Skeletal muscle tissue (tissue), 4 donors: ENCODE results near the gene GABRE. TPM values are rescaled to one million over a fixed set of nuclear protein-coding genes. Genes with fewer than 3 reads are reported as not detected.

ENCODE experiments used
- H3K27ac ChIP-seq: one replicate; pipeline ENCODE4 v1.7.0; 2013; ENCODE audit warnings: mild to moderate bottlenecking, low read depth, low read length, inconsistent platforms
- H3K27me3 ChIP-seq, 3 donors: one replicate each; pipeline ENCODE4 v1.7.0; 2013; ENCODE audit warnings: low read length in 3 of 3; ENCODE audit not compliant: control insufficient read depth in 3 of 3, insufficient read depth in 3 of 3
- H3K36me3 ChIP-seq, 3 donors: one replicate each; pipeline ENCODE4 v1.7.0; 2013; ENCODE audit warnings: low read length in 3 of 3; ENCODE audit not compliant: control insufficient read depth in 3 of 3, insufficient read depth in 3 of 3
- H3K4me1 ChIP-seq, 3 donors: one replicate each; pipeline ENCODE4 v1.7.0; 2013; ENCODE audit warnings: low read length in 3 of 3, mild to moderate bottlenecking in 3 of 3; ENCODE audit not compliant: control insufficient read depth in 3 of 3, insufficient read depth in 3 of 3
- H3K4me3 ChIP-seq, 3 donors: one replicate each; pipeline ENCODE4 v1.7.0; 2013; ENCODE audit warnings: low read length in 3 of 3
- H3K9ac ChIP-seq, 3 donors: one replicate each; pipeline ENCODE4 v1.7.0; 2013; ENCODE audit warnings: low read length in 3 of 3, mild to moderate bottlenecking in 3 of 3, moderate library complexity in 2 of 3, low read depth in 1 of 3
- H3K9me3 ChIP-seq, 3 donors: one replicate each; pipeline ENCODE4 v1.7.0; 2013; ENCODE audit warnings: low read length in 3 of 3; ENCODE audit not compliant: control insufficient read depth in 3 of 3
- total RNA-seq: library from RNA; depleted of rRNA; stranded (reverse); fragments of >200 nt; gene quantifications from one replicate; pipeline ENCODE4 v1.2.3, GENCODE V29; 2014
- donor health status: Osteomylitis.

The GABRE gene
- total RNA-seq, 1 donor from 2014 or later = 41.8 TPM

DNA sequence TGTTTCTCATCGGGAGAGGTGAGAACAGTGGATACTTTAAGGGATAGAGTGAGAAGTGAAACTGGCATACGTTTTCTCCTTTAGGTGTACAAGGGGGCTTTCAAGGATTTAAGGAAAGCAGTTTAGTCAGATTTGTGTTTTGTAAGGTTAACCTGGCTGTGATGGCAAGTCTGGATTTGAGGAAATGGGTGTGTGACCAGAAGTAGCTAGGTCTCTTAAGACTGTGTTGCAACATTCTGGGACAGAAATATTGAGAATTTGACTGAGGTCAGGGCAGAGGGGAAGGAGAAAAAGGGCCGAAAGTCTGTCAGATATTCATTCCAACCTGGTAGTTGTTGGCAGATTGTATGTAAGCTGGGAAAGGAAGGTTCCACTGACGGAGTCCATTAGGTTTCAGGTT is 10.4 kb upstream of the GABRE start:
- no peaks in the 10 kb centered on the region for H3K36me3 ChIP-seq
- H3K27ac ChIP-seq = no peak overlapping the region
- no peaks in the 10 kb centered on the region for H3K9me3 ChIP-seq
- H3K4me1 ChIP-seq = peaks cover 0 to 2% (median 0%) of the 10 kb centered on the region in 3 donors
- H3K4me3 ChIP-seq = no peak overlapping the region
- H3K9ac ChIP-seq = no peak overlapping the region
- no peaks in the 10 kb centered on the region for H3K27me3 ChIP-seq

DNA sequence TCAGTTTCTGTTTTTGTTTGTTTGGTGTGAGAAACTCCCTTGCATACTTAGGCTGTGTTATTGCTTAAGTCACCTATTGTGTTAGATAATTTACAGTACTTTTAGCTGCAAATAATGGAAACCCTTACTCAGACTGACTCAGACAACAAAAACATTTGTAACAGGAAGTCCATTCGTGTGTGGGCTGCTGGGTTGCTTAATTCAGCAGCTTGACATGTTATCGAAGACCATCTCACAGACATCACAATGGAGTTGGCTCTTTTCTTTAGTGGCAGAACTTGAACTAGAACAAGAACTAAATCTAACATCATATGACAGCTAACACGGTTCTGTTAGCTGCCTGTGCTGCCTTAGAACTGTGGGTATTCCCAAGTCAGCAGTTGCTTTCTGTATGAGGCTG is 9.9 kb upstream of the GABRE start:
- no peak overlapping the region for H3K9ac ChIP-seq
- peaks cover 0 to 2% (median 0%) of the 10 kb centered on the region in 3 donors for H3K4me1 ChIP-seq
- no peak overlapping the region for H3K27ac ChIP-seq
- no peak overlapping the region for H3K4me3 ChIP-seq
- no peaks in the 10 kb centered on the region for H3K27me3 ChIP-seq
- no peaks in the 10 kb centered on the region for H3K9me3 ChIP-seq
- no peaks in the 10 kb centered on the region for H3K36me3 ChIP-seq

- no peaks in the 10 kb centered on the region for H3K9me3 ChIP-seq
- no peak overlapping the region for H3K9ac ChIP-seq
- H3K4me1 ChIP-seq = peaks cover 0 to 2% (median 0%) of the 10 kb centered on the region in 3 donors
- H3K4me3 ChIP-seq = no peak overlapping the region
- no peak overlapping the region for H3K27ac ChIP-seq
- H3K36me3 ChIP-seq = no peaks in the 10 kb centered on the region
- peaks cover 0 to 3% (median 0%) of the 10 kb centered on the region in 3 donors for H3K27me3 ChIP-seq
These were observed 8.7 kb upstream of the GABRE start for GRCh38 chrX:151983186-151983585.

DNA sequence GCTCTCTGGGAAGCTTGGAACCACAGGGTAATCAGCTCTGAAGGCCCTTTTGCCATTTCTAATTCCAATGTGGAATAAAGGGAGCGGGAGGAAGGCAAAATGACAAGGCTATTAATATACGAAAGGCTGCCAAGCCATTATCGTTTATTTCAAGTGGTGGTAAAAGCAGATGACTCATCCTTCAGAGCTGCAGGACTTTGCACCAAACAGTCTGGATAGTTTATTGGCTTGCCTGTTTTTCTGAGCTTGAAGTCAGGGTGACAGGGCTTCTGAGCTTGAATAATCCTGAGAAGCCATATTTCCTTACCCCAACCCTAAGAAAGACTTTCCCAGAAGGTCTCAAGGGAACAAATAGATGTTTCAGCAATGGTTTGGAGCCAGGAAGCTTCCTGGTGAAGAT is 7.7 kb upstream of the GABRE start:
- peaks cover 0 to 2% (median 0%) of the 10 kb centered on the region in 3 donors for H3K4me1 ChIP-seq
- no peaks in the 10 kb centered on the region for H3K9me3 ChIP-seq
- H3K4me3 ChIP-seq = no peak overlapping the region
- peaks cover 0 to 3% (median 0%) of the 10 kb centered on the region in 3 donors for H3K27me3 ChIP-seq
- H3K36me3 ChIP-seq = no peaks in the 10 kb centered on the region
- no peak overlapping the region for H3K9ac ChIP-seq
- no peak overlapping the region for H3K27ac ChIP-seq

GRCh38 chrX:151981129-151981528 is 6.7 kb upstream of the GABRE start:
- peaks cover 0 to under 1% (median 0%) of the 10 kb centered on the region in 3 donors for H3K4me1 ChIP-seq
- H3K9ac ChIP-seq = no peak overlapping the region
- no peaks in the 10 kb centered on the region for H3K36me3 ChIP-seq
- peaks cover 0 to 3% (median 0%) of the 10 kb centered on the region in 3 donors for H3K27me3 ChIP-seq
- H3K27ac ChIP-seq = no peak overlapping the region
- H3K9me3 ChIP-seq = no peaks in the 10 kb centered on the region
- no peak overlapping the region for H3K4me3 ChIP-seq

GRCh38 chrX:151977923-151978322 is 3.4 kb upstream of the GABRE start:
- H3K9me3 ChIP-seq = no peaks in the 10 kb centered on the region
- no peak overlapping the region for H3K27ac ChIP-seq
- no peak overlapping the region for H3K4me3 ChIP-seq
- no peaks in the 10 kb centered on the region for H3K4me1 ChIP-seq
- no peak overlapping the region for H3K9ac ChIP-seq
- peaks cover 0 to 16% (median 6%) of the 10 kb centered on the region in 3 donors for H3K27me3 ChIP-seq
- H3K36me3 ChIP-seq = no peaks in the 10 kb centered on the region

DNA sequence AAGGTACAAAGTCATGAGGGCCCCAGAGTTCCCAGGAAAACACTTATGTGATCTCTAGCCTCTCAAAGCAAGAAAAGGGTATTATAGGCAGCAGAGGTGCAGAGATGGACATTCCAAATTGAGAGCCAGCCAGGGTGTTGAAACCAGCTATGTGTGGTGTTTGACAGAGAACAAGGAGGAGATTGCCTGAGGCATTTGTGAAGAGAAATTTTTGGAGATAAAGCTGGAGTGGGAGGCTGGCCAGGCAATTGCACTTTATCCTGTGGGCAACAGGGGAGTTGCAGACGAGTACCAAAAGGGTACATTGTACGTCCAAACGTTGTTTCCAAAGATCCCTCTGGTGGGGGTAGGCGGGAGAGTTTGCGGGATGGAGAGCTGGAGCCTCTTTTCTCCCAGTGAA is 2.5 kb upstream of the GABRE start:
- H3K9me3 ChIP-seq = no peaks in the 10 kb centered on the region
- no peaks in the 10 kb centered on the region for H3K4me1 ChIP-seq
- H3K27me3 ChIP-seq = peaks cover 0 to 17% (median 6%) of the 10 kb centered on the region in 3 donors
- no peak overlapping the region for H3K4me3 ChIP-seq
- H3K9ac ChIP-seq = no peak overlapping the region
- H3K27ac ChIP-seq = no peak overlapping the region
- H3K36me3 ChIP-seq = no peaks in the 10 kb centered on the region

GRCh38 chrX:151975736-151976275 is 1.3 kb upstream of the GABRE start:
- H3K27me3 ChIP-seq = peaks cover 0 to 17% (median 6%) of the 10 kb centered on the region in 3 donors
- no peak overlapping the region for H3K9ac ChIP-seq
- no peaks in the 10 kb centered on the region for H3K36me3 ChIP-seq
- no peaks in the 10 kb centered on the region for H3K4me1 ChIP-seq
- no peak overlapping the region for H3K27ac ChIP-seq
- H3K4me3 ChIP-seq = no peak overlapping the region
- no peaks in the 10 kb centered on the region for H3K9me3 ChIP-seq

DNA sequence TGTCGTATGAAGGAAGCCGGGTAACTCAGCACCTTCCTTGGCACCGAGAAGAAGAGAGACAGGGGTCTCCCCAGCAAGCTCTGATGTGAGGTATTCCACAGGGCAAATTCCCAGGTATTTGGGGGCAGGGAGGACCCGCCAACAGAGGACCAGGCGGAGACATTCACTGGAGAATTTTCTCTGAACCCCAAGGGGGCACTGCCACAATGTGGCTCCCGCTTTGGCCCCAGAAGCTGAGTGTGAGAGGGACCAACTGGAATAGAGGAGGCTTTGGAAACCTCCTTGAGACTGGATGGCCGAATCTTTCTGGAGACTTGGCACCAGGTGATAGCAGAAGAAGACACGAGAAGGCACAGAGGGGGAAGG is 735 bp upstream of the GABRE start:
- no peak overlapping the region for H3K27ac ChIP-seq
- H3K27me3 ChIP-seq = peaks cover 0 to 17% (median 6%) of the 10 kb centered on the region in 3 donors
- no peaks in the 10 kb centered on the region for H3K36me3 ChIP-seq
- no peak overlapping the region for H3K9ac ChIP-seq
- no peaks in the 10 kb centered on the region for H3K4me1 ChIP-seq
- peak overlapping the region in 1 of 3 donors; percentile 30 for H3K4me3 ChIP-seq
- H3K9me3 ChIP-seq = no peaks in the 10 kb centered on the region

GRCh38 chrX:151973851-151974335 is 583 bp downstream of the GABRE start:
- Histone ChIP-seq H3K4me3 (peak overlapping the region; percentile 29 to 43 (median 32)), H3K4me1 (no peaks in the 10 kb centered on the region), H3K9ac (peak overlapping the region in 2 of 3 donors; percentile 38 to 40)

More at GRCh38 chrX:151973851-151974335, 583 bp downstream of the GABRE start:
- Histone ChIP-seq H3K36me3 (peaks cover 0 to 2% (median under 1%) of the 10 kb centered on the region in 3 donors), H3K9me3 (no peaks in the 10 kb centered on the region), H3K27me3 (peaks cover 0 to 17% (median 6%) of the 10 kb centered on the region in 3 donors), H3K27ac (no peak overlapping the region)
